Esophagus muscularis mucosa (tissue), 4 donors: Measurements from ENCODE around the gene COX6A1. TPM values are rescaled to one million over a fixed set of nuclear protein-coding genes. Genes with fewer than 3 reads are reported as not detected.

Experiments used
- DNase-seq: peaks from one replicate; pipeline ENCODE4 v3.0.0-alpha.2; 2017; ENCODE audit errors: extremely low spot score
- H3K27ac ChIP-seq, 4 donors: fragments of 200-600 bp; sonication (generic); replicated peaks in 1 of 4; 1 replicate in 3 of 4; 2 replicates in 1 of 4; pipeline ENCODE4 v1.5.1; 2016 to 2019; ENCODE audit warnings: mild to moderate bottlenecking in 1 of 4
- H3K27me3 ChIP-seq, 4 donors: fragments of 200-600 bp; sonication (generic); one replicate each; pipeline versions ENCODE4 v1.5.1 to v1.6.0; 2016 to 2019
- H3K36me3 ChIP-seq, 4 donors: fragments of 200-600 bp; sonication (generic); one replicate each; pipeline ENCODE4 v1.5.1; 2016 to 2019
- H3K4me1 ChIP-seq, 4 donors: fragments of 200-600 bp; sonication (generic); one replicate each; pipeline ENCODE4 v1.5.1; 2016 to 2019
- H3K4me3 ChIP-seq, 4 donors: fragments of 200-600 bp; sonication (generic); 1 replicate in 2 of 4; 2 replicates in 2 of 4; pipeline ENCODE4 v1.5.1; 2016 to 2019; ENCODE audit warnings: mild to moderate bottlenecking in 4 of 4, moderate library complexity in 1 of 4
- H3K9me3 ChIP-seq, 4 donors: fragments of 200-600 bp; sonication (generic); 1 replicate in 3 of 4; 2 replicates in 1 of 4; pipeline ENCODE4 v1.5.1; 2016 to 2019
- CTCF ChIP-seq, 3 experiments: fragments of 200-600 bp in 2 of 3; fragments of 450-650 bp in 1 of 3; sonication (generic) in 2 of 3; IDR thresholded peaks; one replicate each; pipeline ENCODE4 v1.5.1; 2017 to 2019; ENCODE audit warnings: antibody characterized with exemption in 3 of 3, mild to moderate bottlenecking in 2 of 3, moderate library complexity in 1 of 3
- EP300 ChIP-seq: sonication (generic); formaldehyde crosslinking; IDR thresholded peaks from one replicate; pipeline ENCODE4 v1.6.1; 2017; ENCODE audit warnings: antibody characterized with exemption
- POLR2A ChIP-seq: fragments of 450-650 bp; IDR thresholded peaks from one replicate; pipeline ENCODE4 v1.6.1; 2017; ENCODE audit warnings: antibody characterized with exemption, moderate library complexity, mild to moderate bottlenecking, low read depth
- POLR2AphosphoS5 ChIP-seq, 2 donors: sonication (generic); formaldehyde crosslinking; IDR thresholded peaks; one replicate each; pipeline ENCODE4 v1.6.1; 2017; ENCODE audit warnings: antibody characterized with exemption in 2 of 2
- WGBS: methylation state at CpG from one replicate; pipeline ENCODE4 v1.1.5; 2018; 5-methylcytosine and 5-hydroxymethylcytosine counted together
- intact Hi-C: fragments of 100-400 bp; cut with DNase I; formaldehyde crosslinking; loops from one replicate; pipeline ENCODE4 v1.15.1; 2023
- total RNA-seq, 4 donors: library from RNA; depleted of rRNA; stranded (reverse); fragments of >200 nt; gene quantifications; one replicate each; pipeline versions ENCODE4 v1.1.0 to v1.2.1, GENCODE V29; 2016

Gene COX6A1
- total RNA-seq, 4 donors from 2014 or later, result 499 to 689 (median 548) TPM

DNA sequence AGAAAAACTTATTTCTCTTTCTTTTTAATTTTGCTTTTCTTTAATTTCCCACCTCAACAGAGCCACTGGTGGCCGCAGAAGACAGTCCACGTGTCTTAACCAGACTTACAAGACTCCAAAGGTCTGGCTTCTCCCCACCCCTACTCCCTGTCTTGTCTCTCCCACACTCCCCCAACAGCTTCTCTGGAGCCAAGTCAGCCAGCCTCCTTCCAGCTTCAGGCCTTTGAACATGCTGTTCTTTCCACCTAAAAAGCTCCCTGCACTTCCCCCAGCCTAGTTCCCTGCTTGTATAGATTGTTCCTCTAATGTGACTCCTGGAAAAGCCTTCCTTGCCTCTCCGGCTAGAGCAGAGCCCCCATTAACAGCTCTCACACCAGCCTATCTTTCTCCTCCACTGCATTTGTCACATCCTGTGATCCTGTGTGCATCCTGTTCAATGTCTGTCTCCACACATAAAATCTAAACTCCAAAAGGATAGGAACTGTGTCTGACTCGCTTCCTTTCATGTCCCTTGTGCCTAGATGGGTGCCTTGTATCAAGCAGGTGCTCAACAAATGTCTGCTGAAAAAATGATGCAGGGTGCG, 50.2 kb downstream of the COX6A1 start:
- Histone ChIP-seq H3K27me3 (no peaks in the 10 kb centered on the region), H3K36me3 (peaks cover 0 to 10% (median 4%) of the 10 kb centered on the region in 4 donors), H3K27ac (peak overlapping the region in 1 of 4 donors; percentile 43), H3K9me3 (no peaks in the 10 kb centered on the region), H3K4me3 (no peak overlapping the region), H3K4me1 (peaks cover 0 to 15% (median 1%) of the 10 kb centered on the region in 4 donors)
- DNase-seq, result no peak
- TF ChIP-seq CTCF (IDR thresholded peaks at IDR 0.05) (no peak), POLR2AphosphoS5 (IDR thresholded peaks at IDR 0.05) (no peak), EP300 (no peak), POLR2A (no peak)
- intact Hi-C loops, result no loop called here
- 66% methylated on average over 4 of the region's 5 CpGs for WGBS

- Histone ChIP-seq H3K27me3 (no peaks in the 10 kb centered on the region), H3K9me3 (no peaks in the 10 kb centered on the region), H3K4me1 (peaks cover 0 to 15% (median 1%) of the 10 kb centered on the region in 4 donors), H3K27ac (peak overlapping the region in 1 of 4 donors; percentile 43), H3K36me3 (peaks cover 0 to 10% (median 4%) of the 10 kb centered on the region in 4 donors), H3K4me3 (no peak overlapping the region)
- no peak for TF ChIP-seq POLR2A
- TF ChIP-seq EP300, result no peak
- no peak for TF ChIP-seq CTCF (IDR thresholded peaks at IDR 0.05)
- TF ChIP-seq POLR2AphosphoS5 (IDR thresholded peaks at IDR 0.05), result no peak
- no peak for DNase-seq
- 75% methylated on average over 4 of the region's 4 CpGs for WGBS
- intact Hi-C loops, result no loop called here
Measured at GRCh38 chr12:120489018-120489417, 51.1 kb downstream of the COX6A1 start.

GRCh38 chr12:120490325-120490724, 52.4 kb downstream of the COX6A1 start:
- no peak for DNase-seq
- Histone ChIP-seq H3K36me3 (peaks cover 0 to 10% (median 4%) of the 10 kb centered on the region in 4 donors), H3K4me1 (peaks cover 4 to 21% (median 8%) of the 10 kb centered on the region in 4 donors), H3K9me3 (no peaks in the 10 kb centered on the region), H3K27ac (no peak overlapping the region), H3K27me3 (no peaks in the 10 kb centered on the region), H3K4me3 (no peak overlapping the region)
- no peak for TF ChIP-seq CTCF (IDR thresholded peaks at IDR 0.05)
- TF ChIP-seq EP300, result no peak
- no peak for TF ChIP-seq POLR2A
- TF ChIP-seq POLR2AphosphoS5 (IDR thresholded peaks at IDR 0.05), result no peak
- intact Hi-C loops, result no loop called here
- 94% methylated on average over 5 of the region's 5 CpGs for WGBS

Other genes starting within 250 kb of the COX6A1 start
- 10 to 100 TPM; 38.6 to 94.6 (median 49.3) TPM for gene GCN1, start 243.4 kb upstream of the COX6A1 start, total RNA-seq
- gene RPLP0, start 237.0 kb upstream of the COX6A1 start, total RNA-seq, result 1,000 to 10,000 TPM; 2,092 to 2,985 (median 2,271) TPM
- gene PXN, start 172.4 kb upstream of the COX6A1 start, total RNA-seq, result 10 to 100 TPM; 51.9 to 89.4 (median 71.9) TPM
- under 1 TPM in 2 of 4 donors, not detected in 2; under 0.01 TPM for gene RNU4-2, start 146.2 kb upstream of the COX6A1 start, total RNA-seq
- gene RNU4-1, start 144.9 kb upstream of the COX6A1 start, total RNA-seq, result under 1 TPM in 2 of 4 donors, not detected in 2; under 0.01 TPM
- gene SIRT4, start 135.8 kb upstream of the COX6A1 start, total RNA-seq, result 1 to 10 TPM in 3 of 4 donors, under 1 TPM in 1; 0.66 to 2.3 (median 2.1) TPM
- not detected for gene PLA2G1B, start 110.3 kb upstream of the COX6A1 start, total RNA-seq
- gene MSI1, start 68.9 kb upstream of the COX6A1 start, total RNA-seq, result under 1 TPM in 3 of 4 donors, not detected in 1; 0.11 to 0.19 (median 0.17) TPM
- 10 to 100 TPM in 3 of 4 donors, 1 to 10 TPM in 1; 9.8 to 17.7 (median 10.7) TPM for gene TRIAP1, start 8.3 kb downstream of the COX6A1 start, total RNA-seq
- 10 to 100 TPM; 18.5 to 24.0 (median 20.2) TPM for gene GATC, start 8.3 kb downstream of the COX6A1 start, total RNA-seq
- 10 to 100 TPM; 52.7 to 60.2 (median 54.7) TPM for gene SRSF9, start 31.6 kb downstream of the COX6A1 start, total RNA-seq
- gene DYNLL1, start 58.0 kb downstream of the COX6A1 start, total RNA-seq, result 100 to 1,000 TPM; 229 to 289 (median 269) TPM
- gene COQ5, start 91.0 kb downstream of the COX6A1 start, total RNA-seq, result 10 to 100 TPM; 12.1 to 25.3 (median 21.4) TPM
- 100 to 1,000 TPM; 160 to 296 (median 175) TPM for gene RNF10, start 96.2 kb downstream of the COX6A1 start, total RNA-seq
- 10 to 100 TPM; 20.7 to 36.1 (median 23.1) TPM for gene POP5, start 143.3 kb downstream of the COX6A1 start, total RNA-seq
- 1 to 10 TPM in 3 of 4 donors, not detected in 1; 1.8 to 2.5 (median 2.5) TPM for gene CABP1, start 202.5 kb downstream of the COX6A1 start, total RNA-seq
- 10 to 100 TPM; 37.8 to 55.5 (median 46.3) TPM for gene MLEC, start 249.0 kb downstream of the COX6A1 start, total RNA-seq